ENCODE data around the gene PTPRD.
"Not testable (repeated sequence)": the region's sequence is repeated elsewhere in the genome, so short reads cannot be mapped to it uniquely, and the experiment has no call there.

PTPRD gene

GRCh38 chr9:9483175-9483574 lies 1129.6 kb downstream of the PTPRD start:
- TF ChIP-seq CTCF (IDR thresholded peaks at IDR 0.05; ENCODE audit: low read depth, low read length) = no peak
- H3K4me3 ChIP-seq (ENCODE audit: low read depth, low read length) = no peak overlapping the region

GRCh38 chr9:9478741-9479140 lies 1134.1 kb downstream of the PTPRD start:
- H3K4me3 ChIP-seq (ENCODE audit: low read depth, low read length) = no peak overlapping the region
- no peak for TF ChIP-seq CTCF (IDR thresholded peaks at IDR 0.05; ENCODE audit: low read depth, low read length)

- no peak overlapping the region for H3K4me3 ChIP-seq (ENCODE audit: low read depth, low read length)
- no peak for TF ChIP-seq CTCF (IDR thresholded peaks at IDR 0.05; ENCODE audit: low read depth, low read length)
Observed at GRCh38 chr9:9469271-9469670, 1143.5 kb downstream of the PTPRD start.

GRCh38 chr9:9441874-9442273 lies 1170.9 kb downstream of the PTPRD start:
- not testable (repeated sequence) for H3K4me3 ChIP-seq (ENCODE audit: low read depth, low read length)

GRCh38 chr9:9437641-9438040 lies 1175.2 kb downstream of the PTPRD start:
- no peak for TF ChIP-seq CTCF (IDR thresholded peaks at IDR 0.05; ENCODE audit: low read depth, low read length)
- H3K4me3 ChIP-seq (ENCODE audit: low read depth, low read length) = no peak overlapping the region

GRCh38 chr9:9426454-9426853 lies 1186.3 kb downstream of the PTPRD start:
- not testable (repeated sequence) for H3K4me3 ChIP-seq (ENCODE audit: low read depth, low read length)

GRCh38 chr9:9412241-9412640 lies 1200.6 kb downstream of the PTPRD start:
- TF ChIP-seq CTCF (IDR thresholded peaks at IDR 0.05; ENCODE audit: low read depth, low read length) = no peak
- no peak overlapping the region for H3K4me3 ChIP-seq (ENCODE audit: low read depth, low read length)

GRCh38 chr9:9410736-9411135 lies 1202.1 kb downstream of the PTPRD start:
- TF ChIP-seq CTCF (IDR thresholded peaks at IDR 0.05; ENCODE audit: low read depth, low read length) = no peak
- no peak overlapping the region for H3K4me3 ChIP-seq (ENCODE audit: low read depth, low read length)

- TF ChIP-seq CTCF (IDR thresholded peaks at IDR 0.05; ENCODE audit: low read depth, low read length) = no peak
- no peak overlapping the region for H3K4me3 ChIP-seq (ENCODE audit: low read depth, low read length)
Observed at GRCh38 chr9:9399982-9400381, 1212.8 kb downstream of the PTPRD start.
